ENCODE data around the gene LRRC38. TPM values are rescaled to one million over a fixed set of nuclear protein-coding genes. Genes with fewer than 3 reads are reported as not detected.
A peak's percentile ranks its signal among the peaks of the same experiment; 100 is the strongest.

LRRC38 gene
- total RNA-seq, 1 experiment from 2014 or later: not detected

GRCh38 chr1:13507075-13507474 is 6.7 kb downstream of the LRRC38 start:
- ATAC-seq (no peak), DNase-seq (ENCODE audit: low read depth, low spot score) (no peak)
- Histone ChIP-seq H3K4me2 (ENCODE audit: low read length) (peak overlapping the region; percentile 17; the same call in 1 of the 2 replicates), H3K27ac (ENCODE audit: low read depth, low read length) (no peak overlapping the region), H3K36me3 (ENCODE audit: control insufficient read depth in 1 of 2, insufficient read depth in 2 of 2, low read length in 2 of 2) (no peaks in the 10 kb centered on the region), H3K9me2 (ENCODE audit: insufficient read depth) (no peaks in the 10 kb centered on the region), H3K4me3 (replicated peaks in 1 of 2; ENCODE audit: low read depth in 1 of 2, low read length in 2 of 2) (no peak overlapping the region), H4K20me1 (ENCODE audit: insufficient read depth) (no peaks in the 10 kb centered on the region), H3K27me3 (ENCODE audit: insufficient read depth, low read length) (peaks cover 11% of the 10 kb centered on the region; the same call in 1 of the 2 replicates), H3K9me3 (ENCODE audit: control insufficient read depth in 1 of 2, insufficient read depth in 1 of 2, low read depth in 1 of 2, low read length in 2 of 2) (no peaks in the 10 kb centered on the region), H3K4me1 (ENCODE audit: control insufficient read depth in 1 of 2, insufficient read depth in 2 of 2, low read length in 2 of 2) (no peaks in the 10 kb centered on the region), H3K9ac (ENCODE audit: low read length) (no peak overlapping the region), H2AFZ (ENCODE audit: low read depth, low read length, poor library complexity, severe bottlenecking) (no peak overlapping the region), H3K79me2 (ENCODE audit: insufficient read depth, low read length) (no peaks in the 10 kb centered on the region)
- TF ChIP-seq EZH2 (IDR thresholded peaks at IDR 0.05): no peak
- no peak for TF ChIP-seq SP1 (IDR thresholded peaks at IDR 0.05; ENCODE audit: low read depth)
- TF ChIP-seq CEBPB (IDR thresholded peaks at IDR 0.05; ENCODE audit: low read depth): no peak
- TF ChIP-seq FOSL1 (IDR thresholded peaks at IDR 0.05; ENCODE audit: low read depth): 0 out of 2 replicates have a peak, but pooled peaks have one; percentile 33
- TF ChIP-seq YY1 (IDR thresholded peaks at IDR 0.05; ENCODE audit: extremely low read depth, insufficient replicate concordance, low read depth, low read length): no peak
- TF ChIP-seq POLR2A (IDR thresholded peaks at IDR 0.05; ENCODE audit: borderline replicate concordance, extremely low read depth, insufficient read depth, insufficient read length): no peak
- TF ChIP-seq ELF1 (IDR thresholded peaks at IDR 0.05; ENCODE audit: borderline replicate concordance, low read depth): no peak
- POLR2A ChIA-PET: no interaction called here
- intact Hi-C loops (cut with micrococcal nuclease): no loop called here
- CTCF ChIA-PET: no interaction called here
- RAD21 ChIA-PET (ENCODE audit: low non-redundant PET in 1 of 2, low total read pairs in 2 of 2, uncharacterized antibody in 2 of 2, unreplicated experiment in 2 of 2): no interaction called here
- no TSS peak for BruUV-seq (replicated peaks)

GRCh38 chr1:13505020-13505419 is 8.8 kb downstream of the LRRC38 start:
- H3K4me1 ChIP-seq (ENCODE audit: control insufficient read depth in 1 of 2, insufficient read depth in 2 of 2, low read length in 2 of 2): no peaks in the 10 kb centered on the region
- BruUV-seq (replicated peaks): no TSS peak
- no peak overlapping the region for H3K4me3 ChIP-seq (replicated peaks in 1 of 2; ENCODE audit: low read depth in 1 of 2, low read length in 2 of 2)
- H3K9me2 ChIP-seq (ENCODE audit: insufficient read depth): no peaks in the 10 kb centered on the region
- ChIA-PET RAD21 (ENCODE audit: low non-redundant PET in 1 of 2, low total read pairs in 2 of 2, uncharacterized antibody in 2 of 2, unreplicated experiment in 2 of 2) (no interaction called here), POLR2A (no interaction called here), CTCF (no interaction called here)
- no peaks in the 10 kb centered on the region for H3K9me3 ChIP-seq (ENCODE audit: control insufficient read depth in 1 of 2, insufficient read depth in 1 of 2, low read depth in 1 of 2, low read length in 2 of 2)
- intact Hi-C loops (cut with micrococcal nuclease): no loop called here
- H3K27ac ChIP-seq (ENCODE audit: low read depth, low read length): no peak overlapping the region
- H2AFZ ChIP-seq (ENCODE audit: low read depth, low read length, poor library complexity, severe bottlenecking): no peak overlapping the region
- no peaks in the 10 kb centered on the region for H3K27me3 ChIP-seq (ENCODE audit: insufficient read depth, low read length)
- H3K4me2 ChIP-seq (ENCODE audit: low read length): no peak overlapping the region
- no peak overlapping the region for H3K9ac ChIP-seq (ENCODE audit: low read length)
- H4K20me1 ChIP-seq (ENCODE audit: insufficient read depth): no peaks in the 10 kb centered on the region
- no peak for DNase-seq (ENCODE audit: low read depth, low spot score)
- no peaks in the 10 kb centered on the region for H3K36me3 ChIP-seq (ENCODE audit: control insufficient read depth in 1 of 2, insufficient read depth in 2 of 2, low read length in 2 of 2)
- TF ChIP-seq ZFX (IDR thresholded peaks at IDR 0.05) (no peak), SIN3A (IDR thresholded peaks at IDR 0.05; ENCODE audit: low read depth) (no peak), EZH2 (IDR thresholded peaks at IDR 0.05) (no peak), SP1 (IDR thresholded peaks at IDR 0.05; ENCODE audit: low read depth) (no peak), REST (IDR thresholded peaks at IDR 0.05; ENCODE audit: low read depth) (no peak), CBX3 (IDR thresholded peaks at IDR 0.05; ENCODE audit: low read depth) (no peak), SRF (IDR thresholded peaks at IDR 0.05; ENCODE audit: low read depth) (no peak), MAX (IDR thresholded peaks at IDR 0.05) (no peak), RAD21 (IDR thresholded peaks at IDR 0.05; ENCODE audit: low read depth) (no peak), EGR1 (IDR thresholded peaks at IDR 0.05; ENCODE audit: low read depth) (no peak), POLR2AphosphoS5 (IDR thresholded peaks at IDR 0.05; ENCODE audit: low read depth, low read length) (no peak)
- H3K79me2 ChIP-seq (ENCODE audit: insufficient read depth, low read length): no peaks in the 10 kb centered on the region
- ATAC-seq: no peak
